Body of pancreas (tissue), 4 donors: ENCODE data around the gene SLC6A7. TPM values are rescaled to one million over a fixed set of nuclear protein-coding genes. Genes with fewer than 3 reads are reported as not detected.

Experiments used
- ATAC-seq: fragments of 150-250 bp; one replicate; pipeline ENCODE4 v1.9.1; 2016
- DNase-seq, 4 donors: peaks; one replicate each; pipeline ENCODE4 v3.0.0-alpha.2; 2019
- H3K27ac ChIP-seq, 4 donors: fragments of 200-600 bp; sonication (generic); 1 replicate in 3 of 4; 2 replicates in 1 of 4; pipeline versions ENCODE4 v1.5.1 to v1.6.1; 2016 to 2019; ENCODE audit warnings: mild to moderate bottlenecking in 1 of 4, mixed read lengths in 1 of 4, moderate library complexity in 1 of 4
- H3K27me3 ChIP-seq, 2 donors: fragments of 200-600 bp; sonication (generic); one replicate each; pipeline ENCODE4 v1.6.0; 2016; ENCODE audit warnings: mild to moderate bottlenecking in 1 of 2
- H3K36me3 ChIP-seq, 2 donors: fragments of 200-600 bp; sonication (generic); replicated peaks in 1 of 2; 2 replicates each; pipeline ENCODE4 v1.5.1; 2016; ENCODE audit warnings: low read depth in 2 of 2; ENCODE audit not compliant: insufficient read depth in 1 of 2
- H3K4me1 ChIP-seq: fragments of 200-600 bp; sonication (generic); one replicate; pipeline ENCODE4 v1.6.0; 2016
- H3K4me3 ChIP-seq, 2 donors: fragments of 200-600 bp; sonication (generic); 1 replicate in 1 of 2; 2 replicates in 1 of 2; pipeline ENCODE4 v1.5.1; 2016 to 2019
- H3K9me3 ChIP-seq, 3 donors: fragments of 200-600 bp; sonication (generic); 1 replicate in 2 of 3; 2 replicates in 1 of 3; pipeline ENCODE4 v1.5.1; 2016
- CTCF ChIP-seq, 7 experiments: fragments of 450-650 bp in 4 of 7; fragments of 200-600 bp in 3 of 7; sonication (generic) in 3 of 7; IDR thresholded peaks; one replicate each; pipeline ENCODE4 v1.5.1; 2016 to 2019; ENCODE audit warnings: antibody characterized with exemption in 7 of 7
- POLR2A ChIP-seq, 3 donors: fragments of 450-650 bp; IDR thresholded peaks; one replicate each; pipeline ENCODE4 v1.6.1; 2016; ENCODE audit warnings: antibody characterized with exemption in 3 of 3, mild to moderate bottlenecking in 2 of 3
- WGBS, 2 donors: methylation state at CpG; one replicate each; pipeline ENCODE4 v1.1.5; 2017; 5-methylcytosine and 5-hydroxymethylcytosine counted together
- intact Hi-C: fragments of 100-400 bp; cut with DNase I; formaldehyde crosslinking; loops from one replicate; pipeline ENCODE4 v1.15.1; 2023
- total RNA-seq, 2 donors: library from RNA; depleted of rRNA; stranded (reverse); fragments of >200 nt; gene quantifications; one replicate each; pipeline ENCODE4 v1.1.0, GENCODE V29; 2016

The SLC6A7 gene
- total RNA-seq, 2 donors from 2014 or later, result not detected

DNA sequence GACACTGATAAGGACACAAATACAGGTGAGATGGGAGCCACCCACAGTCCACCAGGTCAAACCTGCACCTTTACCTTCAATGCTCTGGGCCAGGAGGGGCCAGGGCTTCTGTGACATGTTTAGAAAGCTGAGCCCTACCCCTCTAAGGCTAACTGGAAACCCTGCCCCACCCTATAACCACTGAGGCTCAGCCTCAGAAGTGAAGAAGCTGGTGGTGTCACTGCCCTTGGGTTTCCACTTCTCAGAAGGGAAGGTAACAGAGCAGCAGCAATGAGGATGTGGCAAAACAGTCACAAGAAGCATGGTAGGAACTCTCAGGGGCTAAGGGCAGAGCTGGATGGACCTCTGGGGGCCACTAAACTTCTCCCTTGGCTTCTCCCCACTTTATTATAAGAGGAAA lies 40.2 kb upstream of the SLC6A7 start:
- ATAC-seq, result no peak
- intact Hi-C loops, result loop anchor here (10.0 kb wide), 1 partner anchor 285 kb away; no protein-coding TSS in a partner anchor
- H3K4me1 ChIP-seq, result no peaks in the 10 kb centered on the region

GRCh38 chr5:150152636-150153462 lies 37.0 kb upstream of the SLC6A7 start:
- intact Hi-C loops, result loop anchor here (10.0 kb wide), 1 partner anchor 282 kb away; no protein-coding TSS in a partner anchor
- H3K4me1 ChIP-seq, result no peaks in the 10 kb centered on the region
- DNase-seq (no peak), ATAC-seq (no peak)
- 47 to 63% methylated on average over 4 to 12 of the region's 12 CpGs for WGBS, 2 donors
- no peaks in the 10 kb centered on the region for H3K27me3 ChIP-seq
- H3K27ac ChIP-seq, result no peak overlapping the region
- H3K36me3 ChIP-seq, result no peaks in the 10 kb centered on the region
- H3K9me3 ChIP-seq, result no peaks in the 10 kb centered on the region
- no peak overlapping the region for H3K4me3 ChIP-seq
- no peak for TF ChIP-seq POLR2A (IDR thresholded peaks at IDR 0.05)
- TF ChIP-seq CTCF (IDR thresholded peaks at IDR 0.05), result no peak

More for the DNA sequence above, 40.2 kb upstream of the SLC6A7 start:
- TF ChIP-seq CTCF (IDR thresholded peaks at IDR 0.05), result no peak
- TF ChIP-seq POLR2A (IDR thresholded peaks at IDR 0.05), result no peak
- Histone ChIP-seq H3K27me3 (no peaks in the 10 kb centered on the region), H3K27ac (no peak overlapping the region), H3K36me3 (no peaks in the 10 kb centered on the region), H3K9me3 (no peaks in the 10 kb centered on the region), H3K4me3 (no peak overlapping the region)
- DNase-seq, result no peak

DNA sequence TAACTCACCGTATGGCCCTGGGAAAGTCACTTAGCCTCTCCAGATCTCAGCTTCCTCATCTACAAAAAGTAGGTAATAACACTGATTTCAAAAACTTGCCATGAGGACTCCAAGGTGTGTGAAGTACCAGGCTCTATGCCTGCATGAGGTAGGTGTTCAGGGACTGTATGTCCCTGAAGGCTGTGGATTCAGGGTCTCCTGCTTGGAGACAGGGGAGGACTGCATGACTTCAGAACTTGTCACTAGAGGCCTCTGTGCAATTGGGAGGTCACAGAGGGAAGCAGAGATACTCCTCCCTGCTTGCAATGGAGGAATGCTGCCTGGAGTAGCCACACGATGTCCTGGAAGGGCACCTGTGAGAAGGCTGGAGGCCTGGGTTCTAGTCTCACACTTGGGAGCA lies 36.4 kb upstream of the SLC6A7 start:
- WGBS, 2 donors, result 64 to 79% methylated on average over 2 of the region's 2 CpGs
- DNase-seq (no peak), ATAC-seq (no peak)
- no peaks in the 10 kb centered on the region for H3K36me3 ChIP-seq
- H3K4me3 ChIP-seq, result no peak overlapping the region
- no peaks in the 10 kb centered on the region for H3K4me1 ChIP-seq
- H3K27me3 ChIP-seq, result no peaks in the 10 kb centered on the region
- H3K9me3 ChIP-seq, result no peaks in the 10 kb centered on the region
- peak overlapping the region in 1 of 4 donors; percentile 8 for H3K27ac ChIP-seq
- TF ChIP-seq CTCF (IDR thresholded peaks at IDR 0.05) (no peak), POLR2A (IDR thresholded peaks at IDR 0.05) (no peak)
- intact Hi-C loops, result loop anchor here (10.0 kb wide), 1 partner anchor 281 kb away; no protein-coding TSS in a partner anchor

GRCh38 chr5:150153957-150154617 lies 35.8 kb upstream of the SLC6A7 start:
- H3K36me3 ChIP-seq, result no peaks in the 10 kb centered on the region
- H3K4me3 ChIP-seq, result no peak overlapping the region
- peak in 1 of 3 donors; percentile 11 for TF ChIP-seq POLR2A (IDR thresholded peaks at IDR 0.05)
- no peak for TF ChIP-seq CTCF (IDR thresholded peaks at IDR 0.05)
- ATAC-seq (no peak), DNase-seq (no peak)
- H3K9me3 ChIP-seq, result no peaks in the 10 kb centered on the region
- no peaks in the 10 kb centered on the region for H3K4me1 ChIP-seq
- H3K27me3 ChIP-seq, result no peaks in the 10 kb centered on the region
- intact Hi-C loops, result loop anchor here (10.0 kb wide), 1 partner anchor 281 kb away; no protein-coding TSS in a partner anchor
- WGBS, 2 donors, result 71 to 88% methylated on average over 9 of the region's 9 CpGs
- peak overlapping the region in 2 of 4 donors; percentile 9 to 34 for H3K27ac ChIP-seq
